NOMO-1 (cell line): ENCODE data around the gene PHOSPHO2.
"Not testable (repeated sequence)": the region's sequence is repeated elsewhere in the genome, so short reads cannot be mapped to it uniquely, and the experiment has no call there.

Source experiments
- DNase-seq, 2 experiments: peaks; one replicate each; lab custom pipeline; 2025; ENCODE audit not compliant: unreplicated experiment in 2 of 2; lab: John Stamatoyannopoulos, UW

Gene PHOSPHO2

GRCh38 chr2:169683425-169684134, 10.7 kb upstream of the PHOSPHO2 start:
- DNase-seq, result no peak

- DNase-seq, result no peak
These were observed 10.1 kb upstream of the PHOSPHO2 start for GRCh38 chr2:169684135-169684565.

- not testable (repeated sequence) for DNase-seq
These were observed 9.6 kb upstream of the PHOSPHO2 start for GRCh38 chr2:169684712-169685111.

GRCh38 chr2:169686825-169687224, 7.4 kb upstream of the PHOSPHO2 start:
- DNase-seq, result not testable (repeated sequence)

- DNase-seq, result not testable (repeated sequence)
These were observed 6.3 kb upstream of the PHOSPHO2 start for GRCh38 chr2:169687943-169688342.

- no peak for DNase-seq
These were observed 3.3 kb upstream of the PHOSPHO2 start for GRCh38 chr2:169690958-169691357.

GRCh38 chr2:169692718-169693117, 1.6 kb upstream of the PHOSPHO2 start:
- DNase-seq, result no peak

GRCh38 chr2:169693360-169693759, 909 bp upstream of the PHOSPHO2 start:
- DNase-seq, result peak in 1 of 2 experiments; percentile 9

GRCh38 chr2:169694894-169695260, 608 bp downstream of the PHOSPHO2 start:
- DNase-seq, result no peak

- no peak for DNase-seq
These were observed 2.1 kb downstream of the PHOSPHO2 start for GRCh38 chr2:169696381-169696780.

GRCh38 chr2:169699173-169699572, 4.9 kb downstream of the PHOSPHO2 start:
- not testable (repeated sequence) for DNase-seq

GRCh38 chr2:169702996-169703395, 8.7 kb downstream of the PHOSPHO2 start:
- no peak for DNase-seq

- DNase-seq, result no peak
These were observed 10.0 kb downstream of the PHOSPHO2 start for GRCh38 chr2:169704160-169704708.

GRCh38 chr2:169705927-169706326, 11.7 kb downstream of the PHOSPHO2 start:
- DNase-seq, result no peak

GRCh38 chr2:169707626-169708025, 13.4 kb downstream of the PHOSPHO2 start:
- DNase-seq, result no peak

- no peak for DNase-seq
These were observed 15.1 kb downstream of the PHOSPHO2 start for GRCh38 chr2:169709331-169709730.

GRCh38 chr2:169709981-169710380, 15.7 kb downstream of the PHOSPHO2 start:
- DNase-seq, result no peak

GRCh38 chr2:169711751-169712509, 17.7 kb downstream of the PHOSPHO2 start:
- no peak for DNase-seq

- DNase-seq, result no peak
These were observed 18.5 kb downstream of the PHOSPHO2 start for GRCh38 chr2:169712791-169713227.

- DNase-seq, result no peak
These were observed 19.1 kb downstream of the PHOSPHO2 start for GRCh38 chr2:169713331-169713730.

GRCh38 chr2:169714699-169715098, 20.4 kb downstream of the PHOSPHO2 start:
- DNase-seq, result no peak
